CD4-positive, alpha-beta T cell treated with Interleukin-21 for 1 hour (primary cell): ENCODE results near the gene CCDC88B.

Experiments
- DNase-seq: peaks from one replicate; pipeline ENCODE4 v3.0.0-alpha.2; 2020

Gene CCDC88B

GRCh38 chr11:64360448-64360921, 20.5 kb downstream of the CCDC88B start:
- DNase-seq, result no peak

- no peak for DNase-seq
Measured at GRCh38 chr11:64361659-64362058, 21.7 kb downstream of the CCDC88B start.

DNA sequence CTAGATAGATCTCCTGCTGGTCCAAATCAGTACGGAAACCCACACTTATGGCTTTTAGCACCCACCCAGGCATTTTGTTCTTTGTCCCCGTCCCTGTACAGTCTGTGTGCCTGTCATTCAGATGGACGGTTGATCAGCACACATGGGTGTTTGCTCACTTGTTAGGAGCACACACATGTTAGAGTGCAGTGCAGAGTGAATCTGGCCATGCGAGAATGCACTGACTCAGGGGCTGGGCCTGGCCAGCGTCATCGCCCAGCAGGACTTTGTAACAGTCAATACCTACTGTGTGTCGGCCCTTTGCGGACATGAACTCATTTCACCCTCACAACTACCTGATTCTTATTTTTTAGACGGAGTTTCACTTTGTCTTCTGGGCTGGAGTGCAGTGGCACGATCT, 22.3 kb downstream of the CCDC88B start:
- DNase-seq, result no peak

GRCh38 chr11:64364435-64364834, 24.4 kb downstream of the CCDC88B start:
- no peak for DNase-seq

GRCh38 chr11:64364911-64365310, 24.9 kb downstream of the CCDC88B start:
- no peak for DNase-seq

DNA sequence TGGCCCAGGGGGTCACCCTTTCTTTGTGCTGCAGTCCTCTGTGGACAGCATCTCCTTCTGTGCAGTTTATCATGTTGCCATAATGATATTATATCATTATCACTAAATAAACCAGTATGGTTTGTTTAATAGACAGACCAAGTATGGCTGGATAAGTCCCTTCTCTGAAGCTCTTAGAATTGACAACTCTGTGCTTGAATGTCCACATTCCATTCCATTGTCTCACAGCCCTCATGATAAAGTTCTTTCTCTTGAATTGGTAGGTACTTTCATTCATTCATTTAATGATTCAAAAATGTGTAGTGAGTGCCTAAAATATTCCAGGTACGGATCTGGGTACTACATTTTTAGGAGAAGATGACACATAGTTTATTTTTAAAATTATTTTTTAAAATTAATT, 26.7 kb downstream of the CCDC88B start:
- DNase-seq, result no peak

GRCh38 chr11:64367931-64368672, 28.1 kb downstream of the CCDC88B start:
- no peak for DNase-seq

DNA sequence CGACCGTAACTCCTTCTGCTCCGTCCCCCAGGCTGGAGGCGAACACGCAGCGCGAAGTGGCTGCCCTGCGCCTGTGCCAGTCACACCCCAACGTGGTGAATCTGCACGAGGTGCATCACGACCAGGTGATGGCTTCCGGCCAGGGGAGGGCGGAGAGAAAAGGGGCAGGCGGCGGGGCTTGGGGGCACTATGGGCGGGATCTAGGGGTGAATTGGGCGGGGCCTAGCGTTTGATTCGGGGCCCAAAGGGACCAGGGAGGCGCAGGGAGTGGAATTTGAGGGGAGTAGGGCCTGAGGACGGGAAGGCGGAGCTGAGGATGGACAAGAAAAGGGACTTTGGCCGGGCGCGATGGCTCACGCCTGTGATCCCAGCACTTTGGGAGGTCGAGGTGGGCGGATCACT, 28.7 kb downstream of the CCDC88B start:
- no peak for DNase-seq

- no peak for DNase-seq
Measured at GRCh38 chr11:64369440-64370421, 29.7 kb downstream of the CCDC88B start.

DNA sequence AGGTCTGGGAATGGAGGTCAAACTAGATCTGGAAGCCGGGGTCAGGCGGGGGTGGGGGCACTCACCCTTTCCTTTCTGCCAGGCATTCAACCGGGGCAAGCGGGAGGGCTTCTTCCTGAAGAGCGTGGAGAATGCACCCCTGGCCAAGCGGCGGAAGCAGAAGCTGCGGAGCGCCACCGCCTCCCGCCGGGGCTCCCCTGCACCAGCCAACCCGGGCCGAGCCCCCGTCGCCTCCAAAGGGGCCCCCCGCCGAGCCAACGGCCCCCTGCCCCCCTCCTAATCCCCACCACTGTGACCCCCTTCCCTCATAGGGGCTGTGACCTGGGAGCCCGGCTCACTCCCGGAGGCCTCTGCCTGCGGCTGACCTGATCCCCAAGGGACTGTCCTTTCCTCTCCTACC, 31.2 kb downstream of the CCDC88B start:
- DNase-seq, result no peak

- DNase-seq, result no peak
Measured at GRCh38 chr11:64372021-64372420, 32.0 kb downstream of the CCDC88B start.

- no peak for DNase-seq
Measured at GRCh38 chr11:64372802-64373597, 33.0 kb downstream of the CCDC88B start.

GRCh38 chr11:64373598-64373974, 33.6 kb downstream of the CCDC88B start:
- DNase-seq, result no peak

DNA sequence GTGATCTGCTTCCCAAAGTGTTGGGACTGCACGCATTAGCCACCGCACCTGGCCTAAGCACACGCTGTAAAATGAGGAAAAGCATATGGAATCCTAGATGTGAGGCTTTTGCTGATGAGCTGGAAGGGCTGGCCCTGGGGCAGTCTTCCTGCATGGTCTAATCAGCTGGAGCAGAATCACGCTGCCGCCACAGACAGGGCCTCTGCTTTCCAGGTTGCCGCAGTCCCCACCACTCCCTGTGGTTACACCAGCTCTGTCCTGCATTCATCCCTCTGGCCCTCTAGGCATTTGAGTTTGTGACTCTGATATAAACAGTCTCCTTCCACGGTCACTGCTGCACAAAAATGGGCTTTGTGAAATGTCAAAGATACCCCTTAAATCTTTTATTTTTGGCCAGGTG, 36.1 kb downstream of the CCDC88B start:
- no peak for DNase-seq

DNA sequence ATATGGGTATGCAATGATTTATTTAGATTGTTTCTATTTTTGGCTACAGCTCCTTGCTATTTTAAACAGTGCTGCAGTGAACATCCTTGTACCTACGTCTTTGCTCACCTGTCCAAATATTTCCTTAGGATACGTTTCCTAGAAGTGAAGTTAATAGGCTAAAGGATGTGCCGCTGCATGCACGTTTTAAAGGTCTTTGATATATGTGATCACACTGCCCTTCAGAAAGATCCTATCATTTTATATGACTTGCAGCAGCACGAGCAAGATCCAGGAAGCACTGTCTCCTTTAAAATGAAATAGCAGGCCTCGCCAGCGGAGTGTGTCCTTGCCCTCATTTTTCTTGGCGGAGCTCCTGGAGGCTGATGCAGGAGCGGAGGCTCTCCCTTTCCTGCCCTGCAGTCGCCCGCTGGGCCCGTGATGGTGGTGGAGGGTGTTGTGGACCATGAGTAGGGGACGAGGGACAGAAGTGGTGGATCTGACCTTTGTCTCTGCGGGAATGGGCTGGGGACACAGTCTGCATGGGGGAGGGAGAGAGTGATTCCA, 38.4 kb downstream of the CCDC88B start:
- DNase-seq, result no peak

DNA sequence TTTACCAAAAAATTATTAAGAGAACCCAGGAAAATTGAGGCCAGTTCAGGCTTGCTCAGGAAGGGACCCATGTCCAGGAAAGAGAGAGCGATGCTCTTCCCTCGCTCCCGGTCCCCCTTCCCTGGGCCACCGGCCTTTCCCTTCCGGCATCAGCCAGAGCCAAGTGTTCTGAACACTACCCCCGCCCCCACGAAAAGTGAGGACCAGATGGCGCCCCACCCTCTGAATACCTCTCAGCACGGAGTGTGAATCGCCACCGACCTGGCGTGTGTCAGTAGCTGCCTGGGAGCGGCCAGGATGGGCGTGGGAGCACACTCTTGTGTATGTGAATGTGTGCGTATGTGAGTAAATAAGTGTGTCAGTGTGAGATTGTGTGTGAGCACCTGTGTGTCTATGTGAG, 39.2 kb downstream of the CCDC88B start:
- DNase-seq, result no peak

GRCh38 chr11:64379817-64380709, 40.1 kb downstream of the CCDC88B start:
- no peak for DNase-seq

GRCh38 chr11:64381350-64381749, 41.3 kb downstream of the CCDC88B start:
- no peak for DNase-seq

GRCh38 chr11:64382047-64382446, 42.0 kb downstream of the CCDC88B start:
- no peak for DNase-seq

DNA sequence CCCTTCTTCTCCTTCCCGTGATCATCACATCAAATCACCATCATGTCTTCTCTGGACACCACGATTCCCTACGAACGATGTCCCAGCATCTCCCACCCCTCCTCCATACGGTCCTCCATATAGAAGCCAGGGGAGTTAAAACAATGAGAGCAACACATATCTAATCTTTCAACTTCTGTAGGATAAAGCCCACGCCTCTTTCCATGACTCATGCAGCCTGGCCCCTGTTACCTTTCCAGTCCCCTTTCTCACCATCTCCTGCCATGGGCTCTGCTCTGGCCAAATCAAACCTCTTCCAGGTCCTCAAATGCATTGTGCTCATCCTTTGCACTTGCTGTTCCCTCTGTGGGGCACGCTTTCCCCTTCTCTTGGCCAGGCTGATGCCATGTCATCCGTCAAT, 42.6 kb downstream of the CCDC88B start:
- no peak for DNase-seq

GRCh38 chr11:64383580-64383979, 43.6 kb downstream of the CCDC88B start:
- DNase-seq, result no peak
